Measurements from ENCODE around the gene CPNE7.

DNA sequence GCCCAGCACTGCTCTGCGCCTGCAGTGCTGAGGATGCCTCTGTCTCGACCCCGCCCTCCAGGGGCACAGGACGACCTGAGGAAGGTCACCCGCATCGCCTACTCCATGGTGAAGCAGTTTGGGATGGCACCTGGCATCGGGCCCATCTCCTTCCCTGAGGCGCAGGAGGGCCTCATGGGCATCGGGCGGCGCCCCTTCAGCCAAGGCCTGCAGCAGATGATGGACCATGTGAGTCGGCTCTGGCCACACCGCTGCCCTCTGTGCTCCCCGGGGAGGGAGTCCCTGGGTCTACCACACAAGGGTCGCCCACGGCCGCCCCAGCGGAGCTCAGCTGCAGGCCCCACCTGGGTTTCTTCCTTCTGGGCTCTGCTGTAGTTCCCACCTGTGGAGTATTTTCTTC, 21.8 kb upstream of the CPNE7 start:
- no peak for TF ChIP-seq GATA2 (IDR thresholded peaks at IDR 0.05; ENCODE audit: low read depth, low read length)
- no peak for TF ChIP-seq GATA3 (IDR thresholded peaks at IDR 0.05; ENCODE audit: low read depth, low read length)
